HG03039 (cell line): ENCODE results near the gene VEZT.
"Not testable (repeated sequence)": the region's sequence is repeated elsewhere in the genome, so short reads cannot be mapped to it uniquely, and the experiment has no call there.

Experiments
- ATAC-seq: cut with Tn5 transposase; IDR thresholded peaks from one replicate; pipeline ENCODE4 v1.9.1; 2021; ENCODE audit warnings: mild to moderate bottlenecking, moderate library complexity; ENCODE audit not compliant: unreplicated experiment

Gene VEZT

DNA sequence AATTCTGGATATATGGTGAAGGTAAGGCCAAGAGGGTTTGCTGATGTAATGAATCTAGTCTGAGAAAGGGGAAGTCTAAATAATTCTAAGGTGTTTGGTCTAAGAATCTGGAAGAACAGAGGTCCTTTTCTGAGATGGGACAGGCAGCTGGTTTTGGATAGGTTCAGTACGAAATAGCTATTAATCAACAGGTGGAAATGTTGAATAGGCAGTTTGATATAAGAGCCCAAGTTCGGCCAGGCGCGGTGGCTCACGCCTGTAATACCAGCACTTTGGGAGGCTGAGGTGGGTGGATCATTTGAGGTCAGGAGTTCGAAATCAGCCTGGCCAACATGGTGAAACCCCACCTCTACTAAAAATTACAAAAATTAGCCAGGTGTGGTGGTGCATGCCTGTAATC lies 97.1 kb downstream of the VEZT start:
- ATAC-seq: not testable (repeated sequence)

DNA sequence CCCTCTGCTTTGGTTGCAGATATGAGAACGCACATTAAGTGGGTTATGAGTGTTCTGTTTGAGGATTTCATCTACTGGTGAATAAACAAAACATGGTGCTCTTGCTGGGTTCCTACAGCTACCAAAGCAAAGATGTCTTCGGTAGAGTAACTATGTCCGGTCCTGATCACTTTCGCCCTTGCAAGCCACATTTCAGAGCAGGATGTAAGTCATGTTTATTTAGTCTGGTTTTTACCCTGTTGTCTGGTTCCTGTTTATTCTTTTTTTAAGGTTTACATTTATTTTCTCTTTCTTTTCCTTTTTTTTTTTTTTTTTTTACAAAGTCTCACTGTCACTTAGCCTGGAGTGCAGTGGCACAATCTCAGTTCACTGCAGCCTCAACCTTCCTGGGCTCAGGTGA lies 99.2 kb downstream of the VEZT start:
- ATAC-seq: no peak

DNA sequence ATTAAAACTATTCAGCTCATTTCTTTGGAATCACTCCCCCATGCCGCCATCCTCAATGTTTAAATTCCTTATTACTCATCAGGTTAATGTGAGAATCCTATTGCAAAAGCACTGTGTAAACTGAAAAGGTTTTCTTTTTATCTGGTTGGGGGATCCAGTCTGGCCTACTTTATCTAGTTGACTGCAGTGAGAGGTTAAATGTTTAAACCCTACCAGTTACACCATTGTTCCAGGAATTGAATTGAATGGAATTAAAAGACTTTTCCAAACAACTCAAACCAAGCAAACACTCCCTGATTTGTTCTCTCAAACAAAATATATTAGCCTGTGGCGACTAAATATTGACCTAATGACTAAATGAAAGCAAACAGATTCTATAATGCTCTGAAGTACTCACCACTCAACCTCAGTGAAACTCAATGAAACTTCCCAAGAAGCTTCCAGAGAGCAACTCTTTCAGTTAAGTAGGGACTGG lies 100.5 kb downstream of the VEZT start:
- ATAC-seq: no peak

DNA sequence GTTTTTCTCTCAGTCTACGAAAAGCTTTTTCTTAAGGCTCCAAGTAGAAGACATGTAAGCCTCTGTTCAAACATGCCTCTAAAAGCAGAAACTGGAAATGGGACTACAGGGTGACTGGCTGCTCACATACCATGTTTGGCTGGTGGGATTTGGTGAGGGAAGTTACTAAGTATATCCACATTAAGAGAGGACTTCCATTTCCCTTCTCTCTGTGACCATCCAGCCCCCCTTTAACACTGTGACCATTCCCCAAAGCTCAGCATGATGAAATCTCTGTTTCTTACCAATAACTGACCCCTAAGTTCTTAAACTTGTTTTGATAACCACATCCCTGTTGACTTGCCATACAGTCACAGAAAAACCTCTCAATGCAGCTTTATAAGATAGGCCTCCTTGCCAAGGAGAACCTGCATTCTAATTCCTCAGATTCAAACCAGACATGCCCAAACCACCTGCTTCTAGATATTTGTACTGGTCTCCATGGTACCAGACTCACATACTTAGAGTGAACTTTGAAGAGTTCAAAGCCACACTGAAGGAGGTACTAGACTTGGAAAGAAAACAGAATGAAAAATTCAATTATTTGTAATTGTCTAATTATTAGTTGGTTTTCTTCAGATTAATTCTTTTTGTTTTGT lies 102.2 kb downstream of the VEZT start:
- ATAC-seq: no peak

DNA sequence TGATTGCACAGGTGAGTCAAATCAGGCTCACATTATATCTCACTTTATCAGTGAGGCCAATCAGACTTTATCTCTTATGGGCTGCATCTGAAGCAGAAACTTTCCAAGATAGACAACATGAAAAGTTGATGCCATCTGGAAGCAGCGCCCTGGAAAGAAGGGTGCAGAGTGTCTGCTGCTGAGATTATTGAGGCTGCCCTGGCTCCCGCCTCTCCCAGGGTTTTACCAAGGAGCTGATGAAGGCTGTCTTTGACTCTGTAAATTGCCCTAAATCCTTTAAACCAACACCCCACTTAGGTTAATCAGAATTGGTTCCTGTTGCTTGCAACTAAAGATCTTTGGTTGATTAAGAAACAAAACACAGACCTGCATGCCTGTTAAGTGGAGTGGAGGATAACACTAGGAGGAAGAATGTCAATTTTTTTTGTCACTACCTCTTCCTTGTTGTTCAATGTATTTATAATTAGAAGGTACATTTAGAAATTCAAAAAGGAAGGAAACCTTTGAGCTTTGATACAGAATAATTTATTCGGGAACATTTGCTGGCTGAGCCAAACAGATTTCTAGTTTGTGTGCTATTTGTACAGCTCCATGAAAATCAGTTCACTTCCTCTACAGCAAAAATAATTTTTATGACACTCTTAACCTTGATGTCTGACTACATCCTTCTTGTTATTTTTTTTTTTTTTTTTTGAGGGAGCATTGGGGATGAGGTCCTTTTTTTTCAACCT lies 104.1 kb downstream of the VEZT start:
- ATAC-seq: no peak

DNA sequence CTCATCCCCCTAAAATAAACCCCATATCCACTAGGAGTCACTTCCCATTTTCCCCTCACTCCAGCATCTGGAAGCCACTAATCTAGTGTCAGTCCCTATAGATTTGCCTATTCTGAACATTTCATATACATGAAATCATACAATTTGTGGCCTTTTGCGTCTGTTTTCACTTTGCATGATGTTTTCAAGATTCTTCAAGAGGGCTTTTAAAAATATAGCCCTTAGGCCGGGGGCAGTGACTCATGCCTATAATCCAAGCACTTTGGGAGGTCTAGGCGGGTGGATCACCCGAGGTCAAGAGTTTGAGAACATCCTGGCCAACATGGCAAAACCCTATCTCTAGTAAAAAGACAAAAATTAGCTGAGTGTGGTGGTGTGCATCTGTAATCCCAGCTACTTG lies 104.7 kb downstream of the VEZT start:
- no peak for ATAC-seq

DNA sequence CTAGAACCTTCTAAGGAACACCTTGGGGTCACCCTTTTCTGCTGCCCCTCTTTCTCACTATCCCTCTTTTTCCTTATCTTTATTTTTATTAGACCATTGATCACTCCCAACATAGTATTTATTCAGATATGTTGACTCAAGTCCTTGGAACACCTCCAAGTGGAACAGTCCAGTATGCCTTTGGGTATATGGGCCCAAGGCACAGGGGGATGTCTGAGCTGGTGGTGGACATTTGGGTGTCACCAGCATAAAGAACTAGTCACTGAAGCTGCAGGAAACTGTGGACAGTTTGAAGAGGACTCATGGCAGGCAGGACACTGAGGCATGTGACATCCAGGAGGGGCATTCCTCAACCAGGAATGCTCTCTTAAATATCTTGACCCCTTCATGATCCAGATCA lies 105.6 kb downstream of the VEZT start:
- no peak for ATAC-seq

DNA sequence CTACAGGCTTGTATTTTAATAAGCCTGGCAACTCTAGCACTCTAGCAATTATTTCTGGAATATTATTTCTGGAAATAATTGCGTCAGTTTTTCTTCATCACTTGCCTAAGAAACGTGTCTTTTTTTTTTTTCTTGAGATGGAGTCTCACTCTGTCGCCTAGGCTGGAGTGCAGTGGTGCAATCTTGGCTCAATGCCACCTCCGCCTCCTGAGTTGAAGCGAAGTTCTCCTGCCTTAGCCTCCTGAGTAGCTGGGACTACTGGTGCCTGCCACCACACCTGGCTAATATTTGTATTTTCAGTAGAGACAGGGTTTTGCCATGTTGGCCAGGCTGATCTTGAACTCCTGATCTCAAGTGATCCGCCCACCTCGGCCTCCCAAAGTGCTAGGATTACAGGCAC lies 106.6 kb downstream of the VEZT start:
- ATAC-seq: not testable (repeated sequence)

DNA sequence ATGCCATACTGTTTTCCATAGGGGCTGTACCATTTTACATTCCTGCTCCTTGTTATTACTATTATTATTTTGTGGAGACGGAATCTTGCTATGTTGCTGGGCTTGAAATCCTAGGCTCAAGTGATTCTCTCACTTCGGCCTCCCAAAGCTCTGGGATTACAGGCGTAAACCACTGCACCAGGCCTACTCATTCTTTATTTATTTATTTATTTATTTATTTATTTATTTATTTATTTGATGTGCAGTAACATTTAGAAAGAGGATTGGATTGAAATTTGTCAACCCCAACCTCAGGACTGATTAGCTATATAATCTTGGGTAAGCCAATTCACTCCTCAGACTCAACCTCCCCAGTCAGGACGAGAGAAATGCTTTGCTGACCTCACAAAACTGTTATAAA lies 107.9 kb downstream of the VEZT start:
- ATAC-seq: no peak

DNA sequence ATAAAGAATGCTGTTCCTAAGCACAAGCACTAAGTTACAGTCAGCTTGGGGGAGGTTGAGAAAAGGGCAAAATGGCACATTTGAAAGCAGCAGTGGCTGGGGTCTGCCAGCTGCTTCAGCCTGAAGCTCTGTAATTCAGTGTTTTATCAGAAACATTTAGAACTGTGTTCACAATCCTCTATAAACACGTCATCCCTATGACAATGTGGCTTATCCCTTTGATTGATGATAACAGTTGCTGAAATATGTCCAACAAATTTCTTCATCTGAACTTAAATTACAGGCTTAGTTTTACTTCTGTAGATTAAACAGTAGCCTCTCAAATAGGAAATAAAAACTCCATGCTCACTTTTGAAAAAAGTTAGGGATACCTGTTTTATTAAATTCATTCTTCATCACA lies 108.8 kb downstream of the VEZT start:
- no peak for ATAC-seq

DNA sequence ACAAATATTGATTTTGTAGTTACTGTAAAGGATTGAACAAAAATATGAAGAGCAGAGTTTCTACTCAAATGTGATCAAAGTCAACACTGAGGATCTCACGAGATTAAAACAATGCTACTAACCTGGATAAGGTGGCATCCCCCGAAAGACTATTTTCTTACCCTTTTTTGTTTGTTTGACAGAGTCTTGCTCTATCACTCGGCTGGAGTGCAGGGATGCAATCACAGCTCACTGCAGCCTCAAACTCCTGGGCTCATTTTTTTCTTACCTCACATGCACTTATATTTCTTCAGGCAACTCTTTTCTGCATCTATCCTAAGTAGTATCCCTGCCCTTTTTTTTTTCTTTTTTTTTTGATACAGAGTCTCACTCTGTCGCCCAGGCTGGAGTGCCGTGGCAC lies 109.2 kb downstream of the VEZT start:
- no peak for ATAC-seq

DNA sequence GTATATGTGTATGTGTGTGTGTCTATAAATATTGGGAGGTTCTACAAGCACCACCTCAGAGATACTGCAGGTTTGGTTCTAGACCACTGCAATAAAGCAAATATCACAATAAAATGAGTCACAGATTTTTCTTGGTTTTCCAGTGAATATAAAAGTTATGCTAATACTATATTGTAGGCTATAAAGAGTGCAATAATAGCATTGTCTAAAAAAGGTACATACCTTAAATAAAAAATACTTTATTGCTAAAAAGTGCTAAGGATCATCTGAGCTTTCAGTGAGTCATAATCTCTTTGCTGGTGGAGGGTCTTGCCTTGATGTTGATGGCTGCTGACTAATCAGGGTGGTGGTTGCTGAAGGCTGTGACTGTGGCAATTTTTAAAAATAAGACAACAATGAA lies 111.1 kb downstream of the VEZT start:
- ATAC-seq: no peak

DNA sequence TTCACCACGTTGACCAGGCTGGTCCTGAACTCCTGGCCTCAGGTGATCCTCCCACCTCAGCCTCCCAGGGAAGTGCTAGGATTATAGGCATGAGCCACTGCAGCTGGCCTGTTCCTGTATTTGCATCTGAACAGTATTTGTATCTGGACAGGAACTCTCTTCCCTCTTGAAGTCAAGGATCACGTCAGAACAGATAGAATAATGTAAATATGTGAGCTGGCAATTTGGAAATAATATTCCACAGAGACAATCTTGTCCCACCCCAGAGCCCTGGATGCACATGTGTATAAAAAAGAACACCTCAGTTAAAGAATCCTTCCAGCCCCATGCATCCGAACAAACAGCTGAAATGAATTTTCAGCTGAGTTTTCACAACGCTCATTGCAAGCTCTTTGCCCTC lies 118.3 kb downstream of the VEZT start:
- ATAC-seq: no peak

DNA sequence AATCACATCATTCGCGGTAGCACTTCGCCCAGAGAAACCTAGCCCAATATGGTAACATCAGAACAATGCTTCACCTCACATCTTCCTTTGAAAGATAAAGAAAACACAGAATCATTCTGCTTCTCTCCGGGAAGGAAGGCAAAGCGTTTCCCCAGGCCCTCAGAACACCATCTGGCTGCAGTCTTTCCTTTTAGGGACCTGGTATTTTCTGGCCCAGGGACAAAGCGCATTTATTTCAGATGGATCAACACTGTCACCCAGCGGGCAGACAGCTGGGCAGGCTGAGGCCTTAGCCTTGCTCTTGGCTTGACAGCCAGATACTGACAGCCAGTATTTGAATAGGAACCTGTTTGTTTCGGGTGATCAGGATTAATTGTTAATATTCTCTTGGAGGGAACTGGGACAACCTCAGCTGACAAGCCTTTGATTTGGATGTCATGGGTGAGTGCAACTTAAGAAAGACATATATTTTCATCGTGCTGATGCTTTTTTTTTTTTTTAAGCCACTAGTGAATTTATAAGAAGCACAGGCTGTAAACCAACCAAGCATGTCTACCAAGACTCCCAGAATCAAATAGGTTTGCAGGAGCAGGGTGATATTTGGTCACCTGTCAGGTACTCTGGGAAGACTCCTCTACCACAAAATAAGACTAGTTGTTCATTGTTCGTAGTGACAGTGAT lies 118.9 kb downstream of the VEZT start:
- ATAC-seq: no peak

DNA sequence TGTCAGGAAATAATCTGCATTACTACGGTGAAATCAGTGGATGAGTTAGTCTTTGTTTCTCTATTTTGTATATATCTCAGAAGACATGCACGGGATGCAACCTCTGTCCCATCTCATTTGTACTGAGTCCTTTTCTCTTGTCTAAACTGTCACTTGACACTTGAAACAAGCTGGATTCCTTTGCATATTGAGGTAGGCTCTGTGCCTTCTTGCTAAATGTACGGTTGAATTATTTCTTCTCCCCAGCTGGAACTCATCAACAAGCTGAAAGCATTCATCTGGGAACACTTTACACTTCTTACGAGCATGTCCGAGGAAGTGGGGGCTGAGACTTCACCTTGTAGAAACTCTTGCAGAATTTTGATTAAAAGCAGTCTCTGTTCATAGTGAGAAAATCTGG lies 119.5 kb downstream of the VEZT start:
- ATAC-seq: no peak

DNA sequence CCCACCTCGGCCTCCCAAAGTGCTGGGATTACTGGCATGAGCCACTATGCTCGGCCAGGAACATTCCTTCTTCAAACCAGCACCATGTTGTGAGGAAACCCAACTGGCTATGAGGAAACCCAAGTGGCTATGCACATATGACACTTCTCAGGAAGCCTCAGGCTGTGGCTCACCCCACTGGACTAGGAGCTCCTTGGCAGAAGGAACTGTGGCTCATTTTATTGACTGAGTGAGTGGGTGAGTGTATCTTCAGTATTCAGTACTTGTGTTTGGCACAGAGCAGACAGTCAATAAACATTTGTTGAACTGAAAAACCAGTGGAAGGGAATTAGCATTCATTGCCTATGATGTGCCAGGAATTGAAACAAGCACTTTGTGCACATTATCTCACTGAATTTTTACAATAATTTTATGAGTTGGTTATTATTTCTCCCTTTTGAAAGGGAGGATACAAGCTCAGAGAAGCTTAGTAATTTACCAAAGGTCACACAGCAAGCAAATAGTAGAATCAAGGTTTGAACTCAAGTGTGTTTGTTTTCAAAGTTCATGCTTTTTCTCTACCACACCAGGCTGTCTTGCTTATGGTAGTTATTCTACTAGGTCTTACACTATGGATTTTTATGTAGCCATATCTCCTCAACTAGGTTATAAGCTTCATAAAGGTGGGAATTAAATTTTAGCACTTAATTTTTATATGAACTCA lies 121.6 kb downstream of the VEZT start:
- no peak for ATAC-seq

DNA sequence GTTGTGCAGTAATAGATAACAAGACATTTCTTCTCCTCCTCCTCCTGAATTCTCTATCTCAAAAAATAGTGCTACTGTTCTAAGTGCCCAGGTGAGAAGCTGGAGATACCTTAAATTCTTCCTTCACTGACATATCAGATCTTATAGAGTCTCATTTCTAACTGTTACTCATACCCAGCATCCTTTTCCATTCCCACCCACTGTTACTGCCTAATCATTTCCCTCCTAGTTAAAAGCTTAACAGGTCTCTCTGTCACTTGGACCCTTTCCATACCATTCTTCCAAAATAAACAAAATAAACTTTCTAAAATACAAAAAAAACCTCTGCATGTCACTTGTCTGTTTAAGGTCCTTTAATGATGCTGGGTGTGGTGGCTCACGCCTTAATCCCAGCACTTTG lies 124.4 kb downstream of the VEZT start:
- ATAC-seq: no peak

DNA sequence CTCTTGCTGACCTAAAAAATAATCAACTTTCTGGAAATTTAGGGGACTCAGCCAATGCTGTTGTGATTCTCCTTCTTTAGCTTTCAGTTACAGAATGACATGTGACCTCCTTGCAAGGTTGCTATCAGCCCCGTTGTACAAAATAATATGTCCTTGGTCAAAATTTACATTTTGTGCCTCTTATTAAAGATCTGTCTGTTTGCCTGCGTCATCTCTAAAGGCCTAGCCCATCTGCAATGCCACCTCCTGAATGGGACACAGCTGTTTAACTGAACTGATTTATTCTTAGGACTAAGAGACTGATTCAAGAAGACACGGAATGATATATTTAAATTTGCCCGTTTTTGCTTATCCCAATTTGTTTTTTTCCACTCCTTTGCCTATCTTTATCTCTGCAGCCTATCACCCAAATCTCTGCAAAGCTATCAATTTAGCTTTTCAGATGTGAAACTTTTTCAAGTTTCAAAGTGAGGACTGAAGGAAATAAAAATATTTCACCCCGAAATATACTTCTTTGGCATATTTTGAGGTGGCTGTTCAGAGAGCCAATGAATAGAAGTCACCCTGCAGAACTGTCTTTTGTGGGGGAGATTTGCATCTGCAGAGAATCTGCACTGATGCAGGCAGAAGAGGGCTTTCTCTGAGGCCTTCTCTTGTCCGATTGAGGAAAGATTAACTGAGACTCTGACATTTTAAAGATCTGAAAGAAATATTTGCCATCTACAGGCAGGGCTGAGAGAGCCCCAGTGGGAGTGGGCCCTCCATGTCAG lies 126.0 kb downstream of the VEZT start:
- no peak for ATAC-seq

DNA sequence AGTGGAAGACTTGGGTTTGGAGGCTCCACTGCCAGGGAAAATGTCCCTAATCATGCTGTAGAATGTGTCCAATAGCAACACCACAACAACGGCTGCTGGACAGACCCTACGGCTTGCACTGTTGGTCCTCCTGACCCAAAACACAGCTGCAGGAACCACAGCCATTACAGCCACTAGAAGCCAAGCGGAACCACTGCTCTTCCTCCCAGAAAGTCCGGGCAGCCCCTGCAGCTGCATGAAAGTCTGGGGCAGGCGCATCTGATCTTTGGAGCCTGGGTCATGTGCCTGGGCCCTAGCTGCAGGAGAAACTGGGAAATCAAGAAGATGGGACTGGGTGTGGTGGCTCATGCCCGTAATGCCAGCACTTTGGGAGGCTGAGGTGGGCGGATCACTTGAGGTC lies 131.7 kb downstream of the VEZT start:
- ATAC-seq: no peak

DNA sequence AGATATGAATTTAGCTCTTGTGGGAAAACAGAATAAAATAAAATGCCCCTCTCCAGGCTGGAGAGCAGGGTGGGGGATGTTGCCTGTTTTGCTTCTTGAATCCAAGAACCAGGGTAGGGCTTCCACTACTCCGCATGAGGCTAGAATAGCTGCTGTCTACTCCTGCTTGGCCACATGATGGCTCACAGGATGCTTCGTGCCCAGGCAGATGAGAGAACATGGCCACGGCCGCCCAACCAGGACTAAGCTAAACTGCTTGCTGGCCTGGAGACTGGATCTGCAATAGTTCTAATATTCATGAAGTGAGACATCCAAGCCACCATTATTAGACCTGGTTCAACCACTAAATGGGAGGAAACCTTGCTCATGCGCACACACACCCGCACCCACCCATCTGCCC lies 134.1 kb downstream of the VEZT start:
- no peak for ATAC-seq
